Measurements from ENCODE around the gene NEK6. TPM values are rescaled to one million over a fixed set of nuclear protein-coding genes. Genes with fewer than 3 reads are reported as not detected.

The NEK6 gene
- total and polyA plus RNA-seq, 12 donors, result 4.0 to 27.2 (median 15.1) TPM

GRCh38 chr9:124292696-124293593 lies 35.2 kb downstream of the NEK6 start:
- Histone ChIP-seq H3K4me3 (no peak overlapping the region), H3K36me3 (replicated peaks in 1 of 2) (no peaks in the 10 kb centered on the region), H3K27me3 (no peaks in the 10 kb centered on the region), H3K9me3 (replicated peaks in 1 of 3) (no peaks in the 10 kb centered on the region), H3K4me1 (replicated peaks in 1 of 2) (peaks cover 5 to 48% of the 10 kb centered on the region in 2 donors), H3K27ac (no peak overlapping the region)
- intact Hi-C loops (cut with DNase I), result no loop called here
- 68 to 75% (median 75%) methylated on average over 11 to 12 of the region's 12 CpGs for WGBS, 4 donors
- no peak for DNase-seq
- TF ChIP-seq CTCF (IDR thresholded peaks at IDR 0.05) (no peak), POLR2A (IDR thresholded peaks at IDR 0.05) (no peak)

GRCh38 chr9:124293718-124294506 lies 36.2 kb downstream of the NEK6 start:
- WGBS, 4 donors, result 77 to 79% (median 79%) methylated on average over 13 to 17 of the region's 17 CpGs
- H3K9me3 ChIP-seq (replicated peaks in 1 of 3), result no peaks in the 10 kb centered on the region
- TF ChIP-seq POLR2A (IDR thresholded peaks at IDR 0.05) (no peak), CTCF (IDR thresholded peaks at IDR 0.05) (peak in 1 of 6 experiments; percentile 22)
- no peak overlapping the region for H3K4me3 ChIP-seq
- peak overlapping the region in 1 of 5 donors; percentile 29 for H3K27ac ChIP-seq
- DNase-seq, result no peak
- intact Hi-C loops (cut with DNase I), result no loop called here
- H3K27me3 ChIP-seq, result no peaks in the 10 kb centered on the region
- peaks cover 5 to 48% of the 10 kb centered on the region in 2 donors for H3K4me1 ChIP-seq (replicated peaks in 1 of 2)
- no peaks in the 10 kb centered on the region for H3K36me3 ChIP-seq (replicated peaks in 1 of 2)

GRCh38 chr9:124295159-124295794 lies 37.5 kb downstream of the NEK6 start:
- H3K4me1 ChIP-seq (replicated peaks in 1 of 2), result peaks cover 5 to 48% of the 10 kb centered on the region in 2 donors

More at GRCh38 chr9:124295159-124295794, 37.5 kb downstream of the NEK6 start:
- TF ChIP-seq POLR2A (IDR thresholded peaks at IDR 0.05) (no peak), CTCF (IDR thresholded peaks at IDR 0.05) (no peak)
- H3K27me3 ChIP-seq, result no peaks in the 10 kb centered on the region
- H3K36me3 ChIP-seq (replicated peaks in 1 of 2), result no peaks in the 10 kb centered on the region
- intact Hi-C loops (cut with DNase I), result no loop called here
- DNase-seq, result peak in 3 of 7 donors; percentile 32 to 65 (median 53)
- H3K27ac ChIP-seq, result no peak overlapping the region
- 61 to 78% (median 71%) methylated on average over 8 to 18 of the region's 18 CpGs for WGBS, 4 donors
- H3K4me3 ChIP-seq, result no peak overlapping the region
- no peaks in the 10 kb centered on the region for H3K9me3 ChIP-seq (replicated peaks in 1 of 3)

Measured in adrenal gland (tissue), 12 donors.